ENCODE results near the gene SLC39A10.

DNA sequence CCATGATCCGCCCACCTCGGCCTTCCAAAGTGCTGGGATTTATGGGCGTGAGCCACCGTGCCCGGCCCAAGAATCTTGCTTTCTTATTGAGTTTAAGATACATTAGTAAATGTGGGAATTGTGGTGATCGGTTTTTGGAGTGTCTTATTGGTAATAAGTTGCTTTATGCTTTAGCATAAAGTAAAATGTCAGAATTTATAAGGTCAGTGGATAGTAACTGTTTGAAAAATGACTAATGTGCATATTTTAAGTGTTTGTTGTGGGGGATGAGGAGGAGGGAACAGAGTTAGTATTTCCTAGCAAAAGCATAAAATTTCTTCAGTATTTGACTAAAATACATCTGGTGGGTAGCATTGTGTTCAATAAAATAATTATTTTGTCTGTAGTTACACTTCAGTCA is 77.4 kb downstream of the SLC39A10 start:
- TF ChIP-seq CTCF (IDR thresholded peaks at IDR 0.05 in 4 of 5, conservative IDR thresholded peaks at IDR 0.05 in 1 of 5) (no peak), POLR2A (IDR thresholded peaks at IDR 0.05) (no peak)
